SK-N-SH (cell line): ENCODE measurements around the gene DLG1.

ENCODE experiments used
- EP300 ChIP-seq, 2 experiments: IDR thresholded peaks; 2 replicates each; pipeline versions ENCODE4 v1.4.0 to v1.6.1; 2012; ENCODE audit warnings: borderline replicate concordance in 1 of 2, low read depth in 1 of 2, low read length in 1 of 2
- JUND ChIP-seq: IDR thresholded peaks from 2 replicates; pipeline ENCODE4 v1.4.0; 2012
- MXI1 ChIP-seq: IDR thresholded peaks from 2 replicates; pipeline ENCODE4 v1.6.1; 2012; ENCODE audit warnings: mild to moderate bottlenecking, low read depth, low read length, improper control_type of control experiment
- RCOR1 ChIP-seq: fragments of 150-350 bp; IDR thresholded peaks from 2 replicates; pipeline ENCODE4 v1.6.1; 2017; ENCODE audit warnings: antibody characterized with exemption, low read length
- RFX5 ChIP-seq: IDR thresholded peaks from 2 replicates; pipeline ENCODE4 v1.6.1; 2012; ENCODE audit warnings: mild to moderate bottlenecking, improper control_type of control experiment, low read length
- SMC3 ChIP-seq: IDR thresholded peaks from 2 replicates; pipeline ENCODE4 v1.6.1; 2012; ENCODE audit warnings: low read depth, low read length, improper control_type of control experiment
- TF ChIP-seq, protein P1 (sequence below): fragments of 200-600 bp; sonication (generic); IDR thresholded peaks from 2 replicates; pipeline ENCODE4 v1.6.1; 2017; ENCODE audit warnings: antibody characterized with exemption, mild to moderate bottlenecking, moderate library complexity

DNA sequence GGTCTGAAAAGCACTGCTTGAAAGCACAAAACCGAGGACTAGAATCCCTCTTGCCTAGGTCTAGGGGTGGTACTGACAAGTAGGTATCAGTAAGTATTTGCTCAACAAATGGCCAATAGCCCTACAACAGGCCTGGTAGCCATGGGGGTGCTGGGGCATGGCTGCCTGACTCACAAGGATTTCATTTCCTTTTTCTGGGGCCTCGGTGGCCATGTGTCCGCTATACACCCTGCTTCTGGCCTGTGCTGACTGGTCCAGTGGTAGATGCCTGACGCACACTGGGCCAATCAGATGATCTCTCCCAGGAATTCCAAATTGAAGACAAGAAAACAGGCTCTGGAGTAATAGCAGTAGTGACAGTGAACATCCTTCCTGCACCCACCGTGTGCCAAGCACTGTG lies 298.2 kb downstream of the DLG1 start:
- TF ChIP-seq, protein P1, sequence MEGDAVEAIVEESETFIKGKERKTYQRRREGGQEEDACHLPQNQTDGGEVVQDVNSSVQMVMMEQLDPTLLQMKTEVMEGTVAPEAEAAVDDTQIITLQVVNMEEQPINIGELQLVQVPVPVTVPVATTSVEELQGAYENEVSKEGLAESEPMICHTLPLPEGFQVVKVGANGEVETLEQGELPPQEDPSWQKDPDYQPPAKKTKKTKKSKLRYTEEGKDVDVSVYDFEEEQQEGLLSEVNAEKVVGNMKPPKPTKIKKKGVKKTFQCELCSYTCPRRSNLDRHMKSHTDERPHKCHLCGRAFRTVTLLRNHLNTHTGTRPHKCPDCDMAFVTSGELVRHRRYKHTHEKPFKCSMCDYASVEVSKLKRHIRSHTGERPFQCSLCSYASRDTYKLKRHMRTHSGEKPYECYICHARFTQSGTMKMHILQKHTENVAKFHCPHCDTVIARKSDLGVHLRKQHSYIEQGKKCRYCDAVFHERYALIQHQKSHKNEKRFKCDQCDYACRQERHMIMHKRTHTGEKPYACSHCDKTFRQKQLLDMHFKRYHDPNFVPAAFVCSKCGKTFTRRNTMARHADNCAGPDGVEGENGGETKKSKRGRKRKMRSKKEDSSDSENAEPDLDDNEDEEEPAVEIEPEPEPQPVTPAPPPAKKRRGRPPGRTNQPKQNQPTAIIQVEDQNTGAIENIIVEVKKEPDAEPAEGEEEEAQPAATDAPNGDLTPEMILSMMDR, result no peak
- TF ChIP-seq EP300 (IDR thresholded peaks at IDR 0.05; ENCODE audit: borderline replicate concordance in 1 of 2, low read depth in 1 of 2, low read length in 1 of 2), result no peak
- no peak for TF ChIP-seq SMC3
- no peak for TF ChIP-seq JUND
- TF ChIP-seq RCOR1, result no peak
- no peak for TF ChIP-seq RFX5
- no peak for TF ChIP-seq MXI1
